ENCODE measurements around the gene GTF2I.

DNA sequence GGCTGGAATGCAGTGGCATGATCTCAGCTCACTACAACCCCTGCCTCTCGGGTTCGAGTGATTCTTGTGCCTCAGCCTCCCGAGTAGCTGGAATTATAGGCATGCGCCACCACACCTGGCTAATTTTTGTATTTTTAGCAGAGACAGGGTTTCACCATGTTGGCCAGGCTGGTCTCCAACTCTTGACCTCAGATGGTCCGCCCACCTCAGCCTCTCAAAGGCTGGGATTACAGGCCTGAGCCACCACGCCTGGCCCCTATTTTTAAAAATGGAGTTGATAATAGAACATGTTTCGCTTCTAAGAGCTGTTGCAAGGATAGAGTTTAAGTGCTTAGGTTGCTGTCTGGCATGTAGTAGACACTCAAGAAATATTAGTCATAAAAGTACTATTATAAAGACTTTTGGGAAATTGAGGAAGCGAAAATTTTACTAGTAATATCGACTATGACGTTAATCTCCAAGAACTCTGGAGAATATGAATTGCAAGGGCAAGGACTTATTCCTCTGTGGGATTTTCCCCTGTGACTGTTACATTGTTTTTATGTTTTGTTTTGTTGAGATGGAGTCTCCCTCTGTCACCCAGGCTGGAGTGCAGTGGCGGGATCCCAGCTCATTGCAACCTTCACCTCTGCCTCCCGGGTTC, 7.9 kb downstream of the GTF2I start:
- TF ChIP-seq, protein P1, sequence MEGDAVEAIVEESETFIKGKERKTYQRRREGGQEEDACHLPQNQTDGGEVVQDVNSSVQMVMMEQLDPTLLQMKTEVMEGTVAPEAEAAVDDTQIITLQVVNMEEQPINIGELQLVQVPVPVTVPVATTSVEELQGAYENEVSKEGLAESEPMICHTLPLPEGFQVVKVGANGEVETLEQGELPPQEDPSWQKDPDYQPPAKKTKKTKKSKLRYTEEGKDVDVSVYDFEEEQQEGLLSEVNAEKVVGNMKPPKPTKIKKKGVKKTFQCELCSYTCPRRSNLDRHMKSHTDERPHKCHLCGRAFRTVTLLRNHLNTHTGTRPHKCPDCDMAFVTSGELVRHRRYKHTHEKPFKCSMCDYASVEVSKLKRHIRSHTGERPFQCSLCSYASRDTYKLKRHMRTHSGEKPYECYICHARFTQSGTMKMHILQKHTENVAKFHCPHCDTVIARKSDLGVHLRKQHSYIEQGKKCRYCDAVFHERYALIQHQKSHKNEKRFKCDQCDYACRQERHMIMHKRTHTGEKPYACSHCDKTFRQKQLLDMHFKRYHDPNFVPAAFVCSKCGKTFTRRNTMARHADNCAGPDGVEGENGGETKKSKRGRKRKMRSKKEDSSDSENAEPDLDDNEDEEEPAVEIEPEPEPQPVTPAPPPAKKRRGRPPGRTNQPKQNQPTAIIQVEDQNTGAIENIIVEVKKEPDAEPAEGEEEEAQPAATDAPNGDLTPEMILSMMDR (IDR thresholded peaks at IDR 0.05), result no peak
- TF ChIP-seq EP300 (IDR thresholded peaks at IDR 0.05), result no peak
